ENCODE results near the gene E2F6.

GRCh38 chr2:11437602-11438001 is 28.4 kb downstream of the E2F6 start:
- no peak for TF ChIP-seq EZH2 (IDR thresholded peaks at IDR 0.05; ENCODE audit: insufficient read depth, low read length)
- TF ChIP-seq CTCF (IDR thresholded peaks at IDR 0.05; ENCODE audit: insufficient read depth, low read depth, low read length): no peak

Measured in astrocyte (in vitro differentiated cells and primary cell).